K562 (cell line): ENCODE measurements around the gene ELMO1. TPM values are rescaled to one million over a fixed set of nuclear protein-coding genes. Genes with fewer than 3 reads are reported as not detected.

Experiments used
- ATF6 ChIP-seq: sonication (generic); formaldehyde crosslinking; IDR thresholded peaks from 2 replicates; pipeline ENCODE4 v1.4.0; 2020; ENCODE audit warnings: mild to moderate bottlenecking, missing genetic modification reagents
- DMBX1 ChIP-seq: fragments of 250-450 bp; sonication (Bioruptor Pico); IDR thresholded peaks from 2 replicates; pipeline ENCODE4 v1.8.0; 2022; ENCODE audit warnings: inconsistent platforms, mild to moderate bottlenecking, moderate library complexity, borderline replicate concordance
- LARP7 ChIP-seq: fragments of 450-650 bp; IDR thresholded peaks from 2 replicates; pipeline ENCODE4 v1.6.1; 2016
- RBM14 ChIP-seq: fragments of 200-400 bp; formaldehyde crosslinking; IDR thresholded peaks from 2 replicates; pipeline ENCODE4 v1.6.1; 2018; ENCODE audit warnings: low read depth, mild to moderate bottlenecking, low read length, moderate library complexity, borderline replicate concordance; ENCODE audit not compliant: insufficient read depth
- SMARCE1 ChIP-seq: fragments of 450-650 bp; IDR thresholded peaks from 2 replicates; pipeline ENCODE4 v1.7.1; 2016; ENCODE audit warnings: mild to moderate bottlenecking
- SNIP1 ChIP-seq: fragments of 450-650 bp; IDR thresholded peaks from 2 replicates; pipeline ENCODE4 v1.7.1; 2017; ENCODE audit warnings: low read depth, mild to moderate bottlenecking
- ZBTB1 ChIP-seq: sonication (generic); formaldehyde crosslinking; IDR thresholded peaks from 2 replicates; pipeline ENCODE4 v1.8.1; 2023; ENCODE audit warnings: missing genetic modification reagents, low read depth, mild to moderate bottlenecking, borderline replicate concordance
- polyA plus RNA-seq, 8 experiments: library from polyadenylated mRNA; depleted of rRNA in 4 of 8; stranded (reverse) in 5 of 8; unstranded in 3 of 8; fragments of >200 nt; fragmentation: Nextera tagmentation in 2 of 8; fragmentation: Illumina TruSeq in 1 of 8; extraction: Ambion mirVana in 2 of 8; extraction: Trizol in 1 of 8; gene quantifications; 2 replicates each; pipeline versions ENCODE4 v1.2.1 to v1.2.3, GENCODE V29; 2011 to 2014; ENCODE audit warnings: inconsistent platforms in 1 of 8, missing spikeins in 1 of 8
- total RNA-seq, 7 experiments: library from RNA; depleted of rRNA in 6 of 7; stranded (reverse); fragments of >200 nt in 6 of 7; fragmentation: Illumina TruSeq in 2 of 7; extraction: Trizol in 2 of 7; gene quantifications; 2 replicates each; pipeline versions ENCODE4 v1.2.1 to v1.2.3, GENCODE V29; 2011 to 2021; ENCODE audit warnings: low replicate concordance in 1 of 7
- TF ChIP-seq, protein P1 (sequence below): IDR thresholded peaks from 2 replicates; pipeline ENCODE4 v1.6.1; 2011; ENCODE audit not compliant: insufficient read length; ENCODE audit errors: extremely low read depth
- TF ChIP-seq, protein P2 (sequence below): fragments of 250-450 bp; sonication (Bioruptor Pico); IDR thresholded peaks from 2 replicates; pipeline ENCODE4 v1.4.0; 2020

ELMO1 gene
- total and polyA plus RNA-seq, 9 of the 15 experiments (the other 6 are each of a cell fraction or from before 2014, with no cell fraction given): 0.36 to 7.2 (median 3.6) TPM

GRCh38 chr7:36956814-36957213 is 491.9 kb downstream of the ELMO1 start (continued):
- TF ChIP-seq, protein P1, sequence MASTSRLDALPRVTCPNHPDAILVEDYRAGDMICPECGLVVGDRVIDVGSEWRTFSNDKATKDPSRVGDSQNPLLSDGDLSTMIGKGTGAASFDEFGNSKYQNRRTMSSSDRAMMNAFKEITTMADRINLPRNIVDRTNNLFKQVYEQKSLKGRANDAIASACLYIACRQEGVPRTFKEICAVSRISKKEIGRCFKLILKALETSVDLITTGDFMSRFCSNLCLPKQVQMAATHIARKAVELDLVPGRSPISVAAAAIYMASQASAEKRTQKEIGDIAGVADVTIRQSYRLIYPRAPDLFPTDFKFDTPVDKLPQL: no peak
- no peak for TF ChIP-seq SNIP1
- no peak for TF ChIP-seq LARP7
- no peak for TF ChIP-seq ATF6 (CRISPR knock-in tag)
- TF ChIP-seq DMBX1: no peak
- no peak for TF ChIP-seq RBM14
- no peak for TF ChIP-seq SMARCE1
- no peak for TF ChIP-seq ZBTB1 (CRISPR knock-in tag)
- TF ChIP-seq, protein P2, sequence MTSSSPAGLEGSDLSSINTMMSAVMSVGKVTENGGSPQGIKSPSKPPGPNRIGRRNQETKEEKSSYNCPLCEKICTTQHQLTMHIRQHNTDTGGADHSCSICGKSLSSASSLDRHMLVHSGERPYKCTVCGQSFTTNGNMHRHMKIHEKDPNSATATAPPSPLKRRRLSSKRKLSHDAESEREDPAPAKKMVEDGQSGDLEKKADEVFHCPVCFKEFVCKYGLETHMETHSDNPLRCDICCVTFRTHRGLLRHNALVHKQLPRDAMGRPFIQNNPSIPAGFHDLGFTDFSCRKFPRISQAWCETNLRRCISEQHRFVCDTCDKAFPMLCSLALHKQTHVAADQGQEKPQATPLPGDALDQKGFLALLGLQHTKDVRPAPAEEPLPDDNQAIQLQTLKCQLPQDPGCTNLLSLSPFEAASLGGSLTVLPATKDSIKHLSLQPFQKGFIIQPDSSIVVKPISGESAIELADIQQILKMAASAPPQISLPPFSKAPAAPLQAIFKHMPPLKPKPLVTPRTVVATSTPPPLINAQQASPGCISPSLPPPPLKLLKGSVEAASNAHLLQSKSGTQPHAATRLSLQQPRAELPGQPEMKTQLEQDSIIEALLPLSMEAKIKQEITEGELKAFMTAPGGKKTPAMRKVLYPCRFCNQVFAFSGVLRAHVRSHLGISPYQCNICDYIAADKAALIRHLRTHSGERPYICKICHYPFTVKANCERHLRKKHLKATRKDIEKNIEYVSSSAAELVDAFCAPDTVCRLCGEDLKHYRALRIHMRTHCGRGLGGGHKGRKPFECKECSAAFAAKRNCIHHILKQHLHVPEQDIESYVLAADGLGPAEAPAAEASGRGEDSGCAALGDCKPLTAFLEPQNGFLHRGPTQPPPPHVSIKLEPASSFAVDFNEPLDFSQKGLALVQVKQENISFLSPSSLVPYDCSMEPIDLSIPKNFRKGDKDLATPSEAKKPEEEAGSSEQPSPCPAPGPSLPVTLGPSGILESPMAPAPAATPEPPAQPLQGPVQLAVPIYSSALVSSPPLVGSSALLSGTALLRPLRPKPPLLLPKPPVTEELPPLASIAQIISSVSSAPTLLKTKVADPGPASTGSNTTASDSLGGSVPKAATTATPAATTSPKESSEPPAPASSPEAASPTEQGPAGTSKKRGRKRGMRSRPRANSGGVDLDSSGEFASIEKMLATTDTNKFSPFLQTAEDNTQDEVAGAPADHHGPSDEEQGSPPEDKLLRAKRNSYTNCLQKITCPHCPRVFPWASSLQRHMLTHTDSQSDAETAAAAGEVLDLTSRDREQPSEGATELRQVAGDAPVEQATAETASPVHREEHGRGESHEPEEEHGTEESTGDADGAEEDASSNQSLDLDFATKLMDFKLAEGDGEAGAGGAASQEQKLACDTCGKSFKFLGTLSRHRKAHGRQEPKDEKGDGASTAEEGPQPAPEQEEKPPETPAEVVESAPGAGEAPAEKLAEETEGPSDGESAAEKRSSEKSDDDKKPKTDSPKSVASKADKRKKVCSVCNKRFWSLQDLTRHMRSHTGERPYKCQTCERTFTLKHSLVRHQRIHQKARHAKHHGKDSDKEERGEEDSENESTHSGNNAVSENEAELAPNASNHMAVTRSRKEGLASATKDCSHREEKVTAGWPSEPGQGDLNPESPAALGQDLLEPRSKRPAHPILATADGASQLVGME (CRISPR knock-in tag): no peak
- TF ChIP-seq, all 486 proteins: peak for 0
